ELR (cell line): ENCODE measurements around the gene ARMC9.
"Not testable (repeated sequence)": the region's sequence is repeated elsewhere in the genome, so short reads cannot be mapped to it uniquely, and the experiment has no call there.

ENCODE experiments used
- DNase-seq: peaks from one replicate; pipeline ENCODE4 v3.0.0-alpha.2; 2015; ENCODE audit warnings: low read depth

ARMC9 gene

GRCh38 chr2:231342061-231342711 is 143.8 kb downstream of the ARMC9 start:
- no peak for DNase-seq

GRCh38 chr2:231343006-231343710 is 144.7 kb downstream of the ARMC9 start:
- DNase-seq: no peak

- no peak for DNase-seq
Observed at GRCh38 chr2:231343988-231344387, 145.6 kb downstream of the ARMC9 start.

- no peak for DNase-seq
Observed at GRCh38 chr2:231344851-231345250, 146.4 kb downstream of the ARMC9 start.

- no peak for DNase-seq
Observed at GRCh38 chr2:231347081-231347480, 148.7 kb downstream of the ARMC9 start.

- DNase-seq: no peak
Observed at GRCh38 chr2:231347638-231348037, 149.2 kb downstream of the ARMC9 start.

- DNase-seq: no peak
Observed at GRCh38 chr2:231348173-231348572, 149.7 kb downstream of the ARMC9 start.

GRCh38 chr2:231348704-231349373 is 150.4 kb downstream of the ARMC9 start:
- no peak for DNase-seq

- DNase-seq: not testable (repeated sequence)
Observed at GRCh38 chr2:231349374-231349735, 150.9 kb downstream of the ARMC9 start.

GRCh38 chr2:231351648-231352047 is 153.2 kb downstream of the ARMC9 start:
- DNase-seq: no peak

GRCh38 chr2:231353469-231353868 is 155.0 kb downstream of the ARMC9 start:
- no peak for DNase-seq

GRCh38 chr2:231355508-231356465 is 157.4 kb downstream of the ARMC9 start:
- DNase-seq: no peak

- DNase-seq: no peak
Observed at GRCh38 chr2:231356466-231356844, 158.0 kb downstream of the ARMC9 start.

GRCh38 chr2:231357048-231357447 is 158.6 kb downstream of the ARMC9 start:
- no peak for DNase-seq

GRCh38 chr2:231357931-231358330 is 159.5 kb downstream of the ARMC9 start:
- DNase-seq: peak; percentile 6

- DNase-seq: no peak
Observed at GRCh38 chr2:231359441-231359840, 161.0 kb downstream of the ARMC9 start.

GRCh38 chr2:231359948-231360347 is 161.5 kb downstream of the ARMC9 start:
- DNase-seq: no peak

GRCh38 chr2:231360401-231360800 is 162.0 kb downstream of the ARMC9 start:
- DNase-seq: no peak

GRCh38 chr2:231360881-231361371 is 162.5 kb downstream of the ARMC9 start:
- DNase-seq: no peak

- no peak for DNase-seq
Observed at GRCh38 chr2:231361701-231362554, 163.5 kb downstream of the ARMC9 start.

- DNase-seq: no peak
Observed at GRCh38 chr2:231362555-231363184, 164.2 kb downstream of the ARMC9 start.
